ENCODE measurements around the gene GDF9. TPM values are rescaled to one million over a fixed set of nuclear protein-coding genes. Genes with fewer than 3 reads are reported as not detected.

GDF9 gene, protein sequence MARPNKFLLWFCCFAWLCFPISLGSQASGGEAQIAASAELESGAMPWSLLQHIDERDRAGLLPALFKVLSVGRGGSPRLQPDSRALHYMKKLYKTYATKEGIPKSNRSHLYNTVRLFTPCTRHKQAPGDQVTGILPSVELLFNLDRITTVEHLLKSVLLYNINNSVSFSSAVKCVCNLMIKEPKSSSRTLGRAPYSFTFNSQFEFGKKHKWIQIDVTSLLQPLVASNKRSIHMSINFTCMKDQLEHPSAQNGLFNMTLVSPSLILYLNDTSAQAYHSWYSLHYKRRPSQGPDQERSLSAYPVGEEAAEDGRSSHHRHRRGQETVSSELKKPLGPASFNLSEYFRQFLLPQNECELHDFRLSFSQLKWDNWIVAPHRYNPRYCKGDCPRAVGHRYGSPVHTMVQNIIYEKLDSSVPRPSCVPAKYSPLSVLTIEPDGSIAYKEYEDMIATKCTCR
- total RNA-seq (2014; rRNA removed; shearing (Covaris generic)) (0.44 and 0.66 TPM in 2 replicates), total RNA-seq (2022) (1.7 and 2.2 TPM in 2 replicates), Bru-seq, nascent RNA (percentile 39 among the genes with signal in this experiment), BruChase-seq, experiment 1, labeled RNA remaining after a 6-hour chase (percentile 30 among the genes with signal in this experiment), BruChase-seq, experiment 2, labeled RNA remaining after a 2-hour chase (percentile 36 among the genes with signal in this experiment)
- long read RNA-seq, partial matches to known transcripts: 1 of 1 reads
- long read RNA-seq, other reads (novel, unspliced or antisense): 0 of 1 reads

- ChIA-PET POLR2A (interaction anchor here (0.5 to 1.4 kb wide), 8 partner anchors 9 to 1447 kb away, joined by 3 to 7 read pairs (median 3); no protein-coding TSS in a partner anchor), CTCF (ENCODE audit: unreplicated experiment) (interaction anchor here (0.6 kb wide), 1 partner anchor 15 kb away, joined by 4 read pairs; no protein-coding TSS in a partner anchor)
- intact Hi-C loops (cut with micrococcal nuclease; ENCODE audit: unreplicated experiment): loop anchor here (2.0 to 5.0 kb wide), 2 partner anchors 96 to 479 kb away; partner anchors contain the start of gene AFF4
- Histone ChIP-seq H2AFZ (ENCODE audit: low read length) (peak within 1 kb of the TSS; percentile 94), H3K4me1 (ENCODE audit: insufficient read depth, low read length, poor library complexity, severe bottlenecking) (peaks cover 17% of the 10 kb centered on the region), H3K4me2 (ENCODE audit: low read length) (peak within 1 kb of the TSS; percentile 82), H3K4me3 (ENCODE audit: low read depth, low read length, poor library complexity, severe bottlenecking) (peak within 1 kb of the TSS; percentile 94), H3K27ac (ENCODE audit: low read depth, low read length, poor library complexity, severe bottlenecking) (peak within 1 kb of the TSS; percentile 32), H3K9me2 (ENCODE audit: insufficient read depth, low read length) (no peaks in the 10 kb centered on the region), H3K36me3 (ENCODE audit: insufficient read depth, low read length) (peaks cover 37% of the 10 kb centered on the region), H3K9me3 (ENCODE audit: low read length) (no peaks in the 10 kb centered on the region), H4K20me1 (ENCODE audit: insufficient read depth, low read length) (no peaks in the 10 kb centered on the region; the same call in 1 of the 2 replicates), H3K79me2 (ENCODE audit: insufficient read depth, low read depth, low read length) (peaks cover 15% of the 10 kb centered on the region)
- peak; percentile 100 for DNase-seq (ENCODE audit: low spot score)
- BruUV-seq (replicated peaks): no TSS peak
- TF ChIP-seq, protein P1, sequence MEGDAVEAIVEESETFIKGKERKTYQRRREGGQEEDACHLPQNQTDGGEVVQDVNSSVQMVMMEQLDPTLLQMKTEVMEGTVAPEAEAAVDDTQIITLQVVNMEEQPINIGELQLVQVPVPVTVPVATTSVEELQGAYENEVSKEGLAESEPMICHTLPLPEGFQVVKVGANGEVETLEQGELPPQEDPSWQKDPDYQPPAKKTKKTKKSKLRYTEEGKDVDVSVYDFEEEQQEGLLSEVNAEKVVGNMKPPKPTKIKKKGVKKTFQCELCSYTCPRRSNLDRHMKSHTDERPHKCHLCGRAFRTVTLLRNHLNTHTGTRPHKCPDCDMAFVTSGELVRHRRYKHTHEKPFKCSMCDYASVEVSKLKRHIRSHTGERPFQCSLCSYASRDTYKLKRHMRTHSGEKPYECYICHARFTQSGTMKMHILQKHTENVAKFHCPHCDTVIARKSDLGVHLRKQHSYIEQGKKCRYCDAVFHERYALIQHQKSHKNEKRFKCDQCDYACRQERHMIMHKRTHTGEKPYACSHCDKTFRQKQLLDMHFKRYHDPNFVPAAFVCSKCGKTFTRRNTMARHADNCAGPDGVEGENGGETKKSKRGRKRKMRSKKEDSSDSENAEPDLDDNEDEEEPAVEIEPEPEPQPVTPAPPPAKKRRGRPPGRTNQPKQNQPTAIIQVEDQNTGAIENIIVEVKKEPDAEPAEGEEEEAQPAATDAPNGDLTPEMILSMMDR (conservative IDR thresholded peaks at IDR 0.05; ENCODE audit: low read length): peak; percentile 33; the same call in 1 of the 2 replicates
- TF ChIP-seq EZH2phosphoT487 (IDR thresholded peaks at IDR 0.05; ENCODE audit: borderline replicate concordance, low read depth, low read length): no peak
These were observed at the start of gene GDF9, which contains the start of gene UQCRQ for GRCh38 chr5:132866342-132867045. Gene GDF9, minus strand, starts transcription at chr5:132866469. Its CDS starts 1,936 bp downstream, at chr5:132864533. Gene UQCRQ, plus strand, starts transcription at chr5:132866642. Its CDS starts 240 bp downstream, at chr5:132866882.

DNA sequence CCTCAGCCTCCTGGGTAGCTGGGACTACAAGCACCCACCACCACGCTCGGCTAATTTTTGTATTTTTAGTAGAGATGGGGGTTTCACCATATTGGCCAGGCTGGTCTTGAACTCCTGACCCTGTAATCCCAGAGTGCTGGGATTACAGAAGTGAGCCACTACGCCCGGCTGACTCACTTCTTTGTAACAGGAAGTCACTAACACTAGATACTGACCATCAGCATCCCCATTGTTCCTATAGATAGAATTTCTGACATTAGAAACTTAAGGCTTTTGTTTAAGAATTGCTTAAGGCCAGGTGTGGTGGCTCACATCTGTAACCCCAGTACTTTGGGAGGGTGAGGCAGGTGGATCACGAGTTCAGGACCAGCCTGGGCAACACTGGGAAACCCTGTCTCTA is 49.4 kb upstream of the GDF9 start:
- POLR2A ChIA-PET: interaction anchor here (0.7 kb wide), 1 partner anchor 15 kb away, joined by 3 read pairs; no protein-coding TSS in a partner anchor
- intact Hi-C loops (cut with micrococcal nuclease; ENCODE audit: unreplicated experiment): no loop called here

More for the DNA sequence above, 49.4 kb upstream of the GDF9 start:
- peaks cover 11% of the 10 kb centered on the region for H3K4me1 ChIP-seq (ENCODE audit: insufficient read depth, low read length, poor library complexity, severe bottlenecking)
- no peaks in the 10 kb centered on the region for H3K9me2 ChIP-seq (ENCODE audit: insufficient read depth, low read length)
- no peak overlapping the region for H3K4me3 ChIP-seq (ENCODE audit: low read depth, low read length, poor library complexity, severe bottlenecking)
- H3K4me2 ChIP-seq (ENCODE audit: low read length): no peak overlapping the region
- no peaks in the 10 kb centered on the region for H4K20me1 ChIP-seq (ENCODE audit: insufficient read depth, low read length)
- no peak overlapping the region for H2AFZ ChIP-seq (ENCODE audit: low read length)
- no peaks in the 10 kb centered on the region for H3K79me2 ChIP-seq (ENCODE audit: insufficient read depth, low read depth, low read length)
- no peak for TF ChIP-seq EZH2phosphoT487 (IDR thresholded peaks at IDR 0.05; ENCODE audit: borderline replicate concordance, low read depth, low read length)
- TF ChIP-seq, protein P1 (conservative IDR thresholded peaks at IDR 0.05; ENCODE audit: low read length): no peak
- peaks cover 71% of the 10 kb centered on the region for H3K36me3 ChIP-seq (ENCODE audit: insufficient read depth, low read length)
- no peak overlapping the region for H3K27ac ChIP-seq (ENCODE audit: low read depth, low read length, poor library complexity, severe bottlenecking)
- no peaks in the 10 kb centered on the region for H3K9me3 ChIP-seq (ENCODE audit: low read length)
- peak; percentile 25 for DNase-seq (ENCODE audit: low spot score)
- CTCF ChIA-PET (ENCODE audit: unreplicated experiment): interaction anchor here (0.6 kb wide), 1 partner anchor 168 kb away, joined by 3 read pairs; the partner anchor contains the start of gene CCNI2
- BruUV-seq (replicated peaks): no TSS peak

Data from OCI-LY7 (cell line).